Glomerular visceral epithelial cell (primary cell): ENCODE measurements around the gene BIVM.

ENCODE experiments used
- DNase-seq: peaks from one replicate; pipeline ENCODE4 v3.0.0-alpha.2; 2016; ENCODE audit errors: extremely low spot score

Gene BIVM

DNA sequence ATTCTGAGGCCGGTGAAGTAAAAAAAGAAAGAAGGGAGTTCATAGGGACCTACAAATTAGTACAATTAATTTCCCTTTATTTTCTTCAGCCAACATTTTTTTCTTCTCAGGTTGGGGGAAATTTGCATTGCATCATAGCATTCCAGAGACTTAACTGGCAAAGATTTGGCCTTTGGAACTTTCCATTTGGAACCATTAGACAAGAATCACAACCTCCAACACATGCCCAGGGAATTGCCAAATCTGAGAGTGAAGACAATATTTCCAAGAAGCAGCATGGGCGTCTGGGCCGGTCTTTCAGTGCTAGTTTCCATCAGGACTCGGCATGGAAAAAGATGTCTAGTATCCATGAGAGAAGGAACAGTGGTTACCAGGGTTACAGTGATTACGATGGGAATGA, 40.5 kb downstream of the BIVM start:
- DNase-seq, result no peak

DNA sequence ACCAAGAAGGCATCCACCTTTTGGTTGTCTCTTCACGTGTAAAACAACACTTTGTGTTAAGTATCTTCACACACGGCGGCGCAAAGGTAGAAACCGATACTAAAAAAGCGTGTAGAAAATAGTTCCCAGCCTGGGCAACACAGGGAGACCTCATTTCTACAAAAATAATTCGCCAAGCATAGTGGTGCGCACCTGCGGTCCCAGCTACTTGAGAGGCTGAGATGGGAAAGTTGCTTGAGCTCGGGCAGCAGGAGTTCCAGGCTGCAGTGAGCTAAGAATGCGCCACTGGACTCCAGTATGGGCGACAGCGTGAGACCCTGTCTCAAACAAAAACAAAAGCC, 46.3 kb downstream of the BIVM start:
- no peak for DNase-seq

DNA sequence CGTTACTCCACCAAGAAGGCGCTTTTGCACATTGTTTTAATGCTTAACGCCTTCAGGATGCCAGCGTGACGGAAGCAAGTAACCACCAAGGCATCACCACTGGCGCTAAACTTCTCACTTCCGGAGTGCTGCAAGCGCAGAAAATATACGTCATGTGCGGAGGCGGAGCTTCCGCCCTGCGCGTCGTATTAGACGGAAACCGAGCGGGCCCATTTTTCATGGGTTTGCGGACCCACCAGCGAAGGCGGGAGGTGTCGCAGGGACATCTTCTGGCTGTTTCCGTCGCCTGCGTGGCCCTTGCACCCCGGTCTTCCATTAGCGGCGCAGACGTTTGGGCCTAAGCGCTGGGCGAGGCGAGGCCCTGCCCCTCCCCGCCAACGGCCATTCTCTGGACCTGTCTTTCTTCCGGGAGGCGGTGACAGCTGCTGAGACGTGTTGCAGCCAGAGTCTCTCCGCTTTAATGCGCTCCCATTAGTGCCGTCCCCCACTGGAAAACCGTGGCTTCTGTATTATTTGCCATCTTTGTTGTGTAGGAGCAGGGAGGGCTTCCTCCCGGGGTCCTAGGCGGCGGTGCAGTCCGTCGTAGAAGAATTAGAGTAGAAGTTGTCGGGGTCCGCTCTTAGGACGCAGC, 46.8 kb downstream of the BIVM start, which contains the start of gene ERCC5:
Gene ERCC5 (plus strand): TSS at position 403 of the 631 bp plus-strand sequence. CDS start 235 bp downstream, outside the sequence.
- DNase-seq, result peak; percentile 94

DNA sequence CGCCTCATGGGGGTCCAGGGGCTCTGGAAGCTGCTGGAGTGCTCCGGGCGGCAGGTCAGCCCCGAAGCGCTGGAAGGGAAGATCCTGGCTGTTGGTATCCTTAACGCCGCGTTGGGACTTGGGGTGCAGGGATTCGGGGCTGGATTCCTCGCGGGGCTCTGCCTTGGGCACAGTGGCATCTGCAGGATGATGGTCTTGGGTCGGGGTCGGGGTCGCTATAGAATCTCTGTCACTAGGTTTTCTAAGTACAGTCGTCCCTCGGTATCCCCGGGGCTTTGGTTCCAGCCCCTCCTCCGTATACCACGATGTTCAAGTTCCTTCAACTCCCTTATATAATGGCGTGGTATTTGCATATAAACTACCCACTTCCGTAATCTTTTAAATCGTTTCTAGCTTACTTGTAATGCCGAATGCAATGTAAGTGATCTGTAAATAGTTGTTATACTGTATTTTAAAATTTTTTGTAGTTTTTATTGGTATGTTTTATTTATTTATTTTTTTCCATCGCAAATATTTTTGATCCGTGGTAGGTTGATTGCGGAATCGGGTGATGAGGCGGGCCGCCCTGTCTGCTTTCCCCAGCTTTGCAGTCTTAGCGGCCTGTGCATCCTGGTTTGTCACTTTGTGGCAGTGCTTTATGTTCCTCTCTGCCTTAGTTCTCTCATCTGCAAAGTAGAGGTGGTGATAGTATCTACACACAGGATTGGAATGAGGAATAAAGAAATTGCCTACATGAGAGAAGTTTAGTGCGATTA, 47.5 kb downstream of the BIVM start:
- DNase-seq, result peak; percentile 43

DNA sequence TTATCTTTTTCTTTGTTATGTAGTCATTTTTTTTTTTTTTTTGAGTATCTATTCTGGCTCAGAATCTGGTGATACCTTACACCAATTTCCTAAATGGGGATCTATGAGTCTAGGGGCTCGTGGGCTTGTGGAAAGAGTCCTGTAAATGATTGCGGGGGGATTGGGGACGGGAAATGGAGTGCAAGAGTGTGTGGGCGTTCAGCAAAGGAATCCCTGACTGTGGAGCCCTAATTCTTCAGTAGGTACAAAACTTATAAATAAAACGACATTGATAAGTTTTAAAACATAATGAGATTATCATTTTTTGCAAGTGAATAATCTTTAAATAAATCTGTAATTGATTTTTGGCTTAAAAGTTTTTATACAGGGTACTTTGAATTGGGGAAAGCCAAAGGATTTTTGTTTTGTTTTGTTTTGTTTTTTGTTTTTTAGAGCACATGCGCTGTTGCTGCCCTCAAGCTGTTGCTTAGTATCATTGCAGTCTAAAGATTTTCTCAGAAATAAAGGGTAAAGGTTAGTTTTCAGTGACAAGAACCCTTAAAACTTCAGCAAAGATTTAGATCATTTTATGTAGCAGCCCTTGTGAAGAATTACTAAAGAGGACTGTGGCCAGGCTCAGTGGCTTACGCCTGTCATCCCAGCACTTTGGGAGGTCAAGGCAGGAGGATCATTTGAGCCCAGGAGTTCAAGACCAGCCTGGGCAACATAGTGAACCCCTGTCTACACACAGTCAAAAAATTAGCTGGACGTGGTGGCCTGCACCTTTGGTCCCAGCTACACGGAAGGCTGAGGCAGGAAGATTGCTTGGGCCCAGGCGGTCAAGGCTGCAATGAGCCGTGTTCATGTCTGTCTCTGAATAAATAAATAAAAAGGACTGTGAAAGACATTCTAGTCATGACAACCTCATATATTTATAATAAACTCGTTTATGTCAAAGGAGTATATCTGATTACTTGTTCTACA, 48.6 kb downstream of the BIVM start:
- peak; percentile 28 for DNase-seq

DNA sequence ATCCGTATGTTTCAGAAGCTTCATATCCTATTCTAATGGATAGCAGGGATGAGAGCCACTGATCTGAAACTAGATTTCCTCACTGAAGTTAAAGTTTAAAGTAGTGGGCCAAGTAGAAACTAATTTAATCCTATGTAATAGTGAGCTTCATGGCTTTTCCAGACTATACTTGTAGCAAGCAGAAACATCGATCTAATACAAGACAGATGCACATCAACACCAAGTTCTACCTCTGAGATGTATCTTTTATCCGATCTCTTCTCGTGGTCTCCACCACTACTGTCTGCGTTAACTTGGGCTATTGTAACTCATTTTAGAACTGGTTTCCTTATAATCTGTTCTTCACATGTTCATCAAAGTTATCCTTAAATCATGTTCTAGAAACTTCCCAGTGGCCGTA, 50.0 kb downstream of the BIVM start:
- DNase-seq, result no peak

DNA sequence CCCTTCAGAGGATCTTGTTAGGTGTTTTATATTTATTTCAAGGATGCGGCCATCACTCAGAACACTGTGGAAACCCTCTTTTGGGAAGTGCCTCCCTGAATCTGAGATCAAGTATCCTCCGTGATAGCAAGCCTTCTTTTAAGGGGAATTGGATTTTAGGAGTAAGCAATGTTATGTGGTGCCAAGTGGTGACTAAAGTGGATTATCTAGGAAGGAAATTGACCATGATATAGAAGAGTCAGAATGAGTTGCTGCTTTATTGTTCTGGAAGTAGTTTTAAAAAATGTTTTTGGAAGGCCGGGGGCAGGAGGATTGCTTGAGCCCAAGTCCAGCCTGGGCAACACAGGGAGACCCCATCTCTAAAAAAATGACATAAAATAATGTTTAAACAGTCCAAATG, 53.6 kb downstream of the BIVM start:
- no peak for DNase-seq

DNA sequence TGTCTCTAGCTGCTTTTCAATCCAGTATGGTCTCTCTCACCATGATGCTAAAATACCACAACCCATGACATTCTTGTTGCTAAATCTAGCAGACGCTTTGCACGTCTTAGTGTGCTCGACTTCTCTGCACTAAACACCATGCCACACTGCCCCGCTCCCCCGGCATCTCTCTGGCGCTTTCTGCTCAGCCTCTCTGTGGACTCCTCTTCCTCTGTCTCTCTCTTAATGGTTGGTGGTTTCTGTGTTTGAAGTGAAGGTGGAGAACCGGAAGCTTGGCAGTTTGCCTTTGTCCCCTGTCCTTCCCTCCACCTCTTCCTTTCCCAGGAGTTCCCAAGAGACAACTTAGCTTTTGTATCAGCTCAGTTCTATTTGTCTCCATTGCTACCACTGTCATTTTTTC, 55.8 kb downstream of the BIVM start:
- DNase-seq, result no peak

DNA sequence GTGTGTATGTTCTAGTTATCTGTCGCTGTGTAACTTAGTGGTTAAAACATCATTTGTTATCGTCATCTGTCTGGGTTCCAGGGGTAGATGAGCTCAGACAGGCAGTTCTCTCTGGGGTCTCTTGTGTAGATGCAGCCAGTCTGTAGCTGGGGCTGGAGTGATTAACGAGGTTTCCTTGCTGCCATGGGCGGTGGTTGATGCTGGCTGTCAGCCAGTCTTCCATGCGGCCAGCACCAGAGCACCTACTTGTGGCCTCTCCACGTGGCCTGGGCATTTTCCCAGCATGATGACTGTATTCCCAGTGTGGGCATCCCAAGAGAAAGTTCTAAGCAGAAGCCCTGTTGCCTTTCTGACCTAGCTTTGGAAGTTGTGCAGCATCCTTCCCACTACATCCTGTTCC, 57.6 kb downstream of the BIVM start:
- DNase-seq, result no peak

DNA sequence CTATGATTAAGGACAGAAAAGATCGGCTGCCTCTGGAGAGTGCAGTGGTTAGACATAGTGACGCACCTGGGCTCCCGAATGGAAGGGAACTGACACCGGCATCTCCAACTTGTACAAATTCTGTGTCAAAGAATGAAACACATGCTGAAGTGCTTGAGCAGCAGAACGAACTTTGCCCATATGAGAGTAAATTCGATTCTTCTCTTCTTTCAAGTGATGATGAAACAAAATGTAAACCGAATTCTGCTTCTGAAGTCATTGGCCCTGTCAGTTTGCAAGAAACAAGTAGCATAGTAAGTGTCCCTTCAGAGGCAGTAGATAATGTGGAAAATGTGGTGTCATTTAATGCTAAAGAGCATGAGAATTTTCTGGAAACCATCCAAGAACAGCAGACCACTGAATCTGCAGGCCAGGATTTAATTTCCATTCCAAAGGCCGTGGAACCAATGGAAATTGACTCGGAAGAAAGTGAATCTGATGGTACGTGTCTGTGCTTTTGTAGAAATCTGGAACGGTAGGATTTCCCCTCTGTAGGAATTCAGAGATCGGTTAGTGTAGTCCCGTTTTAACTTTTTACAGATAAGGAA, 63.8 kb downstream of the BIVM start:
- no peak for DNase-seq

DNA sequence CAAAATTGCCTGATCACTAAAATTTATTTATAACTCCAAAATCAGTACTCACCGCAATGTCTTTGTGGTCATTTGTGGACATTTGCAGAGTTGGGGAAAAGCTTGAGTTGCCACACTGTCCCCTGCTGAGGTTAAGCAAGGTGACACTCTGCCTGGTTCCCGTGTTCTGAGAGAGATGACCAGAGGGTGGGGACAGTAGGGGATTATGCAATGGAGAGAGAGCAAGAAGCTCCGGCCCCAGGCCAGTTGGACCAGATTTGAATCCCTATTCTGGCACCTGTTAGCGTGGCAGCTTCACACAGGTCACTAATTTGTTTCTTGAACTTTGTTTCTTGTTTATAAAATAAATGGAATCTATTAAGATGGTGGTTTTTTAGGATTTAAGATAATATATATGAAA, 64.7 kb downstream of the BIVM start:
- DNase-seq, result no peak

DNA sequence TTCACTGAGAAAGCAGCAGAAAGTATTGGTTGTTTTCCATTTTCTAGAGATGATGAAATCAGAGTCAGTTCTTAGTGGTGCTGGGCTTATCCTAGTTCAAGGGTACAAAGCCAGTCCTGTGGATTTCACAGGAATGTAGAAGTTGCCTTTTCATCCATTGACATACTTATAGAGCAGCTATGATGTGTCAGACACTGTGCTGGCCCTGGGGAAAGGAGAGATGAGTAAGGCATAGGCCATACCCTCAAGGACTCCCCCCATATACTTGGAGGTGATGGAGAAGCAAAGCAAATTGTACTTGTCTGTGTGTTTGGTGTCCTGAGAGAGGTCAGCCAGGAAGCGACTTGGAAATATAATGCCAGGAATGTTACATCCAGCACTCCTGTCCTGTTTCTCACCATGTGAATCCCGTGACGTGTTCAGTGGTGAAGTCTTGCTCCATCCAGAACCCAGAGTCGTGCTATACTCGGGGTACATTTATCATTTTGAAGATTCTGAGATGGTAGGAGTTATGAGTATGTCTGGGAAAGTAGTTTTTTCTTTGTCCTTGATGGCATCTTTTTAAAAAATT, 69.5 kb downstream of the BIVM start:
- DNase-seq, result no peak

DNA sequence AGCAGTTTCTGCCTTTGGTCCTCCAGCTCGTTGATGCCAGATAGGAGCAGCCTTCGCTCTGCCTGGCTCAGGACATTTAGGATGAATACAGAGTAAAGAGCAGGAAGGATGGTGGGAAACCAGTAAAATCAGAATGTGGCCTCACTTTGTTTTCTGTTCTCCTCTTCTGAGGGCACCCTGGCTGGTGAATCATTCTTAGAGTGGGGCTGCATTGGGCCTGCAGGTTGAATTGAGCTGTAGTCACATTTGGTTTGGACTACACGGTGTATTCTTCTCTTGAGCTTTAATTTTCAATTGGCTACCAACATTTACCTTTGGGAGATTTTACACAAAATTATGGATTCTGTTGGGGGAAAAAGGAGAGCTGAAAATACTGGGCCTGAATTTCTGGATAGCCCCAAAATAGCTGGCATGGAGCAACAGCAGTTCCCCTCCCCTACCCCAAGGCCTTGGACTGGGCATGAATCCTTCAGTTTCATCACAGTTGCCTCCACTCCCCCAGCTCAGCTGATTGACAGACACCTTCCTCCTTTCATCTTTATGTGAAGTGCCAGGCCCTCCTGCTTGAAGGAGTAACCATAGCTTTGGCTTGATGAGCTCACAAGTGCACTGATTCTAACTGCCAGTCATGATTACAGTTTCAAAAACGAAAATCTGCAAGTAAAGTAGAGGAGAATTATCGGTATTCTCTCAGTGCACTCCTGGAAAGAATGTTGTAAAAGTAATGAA, 71.2 kb downstream of the BIVM start:
- DNase-seq, result no peak

DNA sequence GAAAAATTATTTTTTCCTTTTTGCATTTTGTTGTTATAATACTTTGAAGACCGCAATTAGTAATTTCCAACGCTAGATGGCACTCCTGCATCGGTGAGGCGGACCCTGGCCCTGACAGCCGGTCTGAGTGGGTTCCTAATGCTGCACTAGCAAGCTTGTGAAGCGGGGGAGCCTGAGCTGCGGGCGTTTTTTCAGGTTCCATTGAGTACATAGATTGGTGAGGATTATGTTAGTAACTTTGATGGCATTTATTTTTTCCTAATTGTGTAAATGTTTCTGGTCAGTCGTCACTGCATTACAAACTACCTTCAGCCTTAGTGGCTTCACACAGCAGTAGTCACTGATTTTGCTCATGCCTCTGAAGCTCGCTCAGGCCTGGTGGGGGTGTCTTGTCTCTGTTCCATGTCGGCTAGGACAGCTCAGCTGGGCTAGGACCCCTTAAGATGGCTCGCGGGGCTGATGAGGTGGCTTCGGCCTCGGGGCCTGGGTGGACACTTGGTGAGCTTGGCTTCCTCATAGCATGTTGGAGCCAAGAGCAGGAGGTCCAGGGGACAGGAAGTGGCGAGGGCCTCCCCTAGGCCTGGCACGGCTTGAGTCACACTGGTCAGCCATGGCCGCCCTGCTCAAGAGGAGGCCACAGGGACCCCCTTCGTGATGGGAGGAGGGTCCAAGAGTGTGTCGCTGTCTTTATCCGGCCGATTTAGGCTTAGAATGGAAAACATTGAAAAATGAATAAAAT, 71.9 kb downstream of the BIVM start:
- peak; percentile 58 for DNase-seq

DNA sequence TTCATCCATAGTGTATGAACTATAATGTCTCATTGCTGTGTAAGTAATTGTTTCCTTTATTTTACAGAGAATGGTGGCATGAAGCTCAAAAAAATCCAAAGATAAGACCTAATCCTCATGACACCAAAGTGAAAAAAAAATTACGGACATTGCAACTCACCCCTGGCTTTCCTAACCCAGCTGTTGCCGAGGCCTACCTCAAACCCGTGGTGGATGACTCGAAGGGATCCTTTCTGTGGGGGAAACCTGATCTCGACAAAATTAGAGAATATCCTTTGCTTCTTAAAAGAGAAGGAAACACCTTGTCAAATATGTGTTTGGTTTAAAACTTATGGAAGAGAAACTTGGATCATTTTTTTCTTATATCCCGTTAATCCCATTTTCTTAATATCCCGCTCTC, 73.2 kb downstream of the BIVM start:
- no peak for DNase-seq

DNA sequence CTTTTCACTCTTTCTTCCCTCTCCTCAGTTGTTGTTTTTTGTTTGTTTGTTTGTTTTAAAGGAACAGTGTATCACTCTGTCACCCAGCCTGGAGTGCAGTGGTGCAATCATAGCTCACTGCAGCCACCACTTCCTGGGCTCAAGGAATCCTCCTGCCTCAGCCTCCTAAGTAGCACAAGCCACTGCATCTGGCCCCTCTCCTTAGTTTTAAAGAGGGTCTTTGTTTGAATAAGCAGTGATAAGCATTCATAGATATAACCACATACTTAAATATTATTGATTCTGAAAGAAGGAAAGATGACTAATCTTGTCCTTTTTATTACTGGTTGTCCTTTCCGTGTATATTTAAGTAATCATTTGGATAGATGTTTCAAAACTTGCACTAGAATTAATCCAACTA, 73.6 kb downstream of the BIVM start:
- no peak for DNase-seq

DNA sequence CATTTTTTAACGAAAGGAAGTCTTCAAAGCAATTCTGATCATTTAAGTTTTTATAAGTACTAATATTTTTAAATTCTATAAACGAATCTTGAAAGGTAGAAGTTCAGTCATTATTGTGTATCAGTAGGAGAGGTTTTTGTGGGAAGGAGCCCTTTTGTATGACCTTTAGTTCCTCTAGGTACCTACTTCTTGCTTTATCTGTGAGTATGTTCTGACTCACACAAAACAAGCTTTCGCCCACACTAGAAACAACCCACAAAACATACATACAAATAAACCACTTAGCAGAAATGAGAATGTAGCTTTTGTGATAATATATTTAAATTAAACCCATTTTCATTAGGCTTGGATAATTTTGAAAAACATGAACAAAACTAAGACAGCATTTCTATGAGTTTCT, 74.7 kb downstream of the BIVM start:
- no peak for DNase-seq

DNA sequence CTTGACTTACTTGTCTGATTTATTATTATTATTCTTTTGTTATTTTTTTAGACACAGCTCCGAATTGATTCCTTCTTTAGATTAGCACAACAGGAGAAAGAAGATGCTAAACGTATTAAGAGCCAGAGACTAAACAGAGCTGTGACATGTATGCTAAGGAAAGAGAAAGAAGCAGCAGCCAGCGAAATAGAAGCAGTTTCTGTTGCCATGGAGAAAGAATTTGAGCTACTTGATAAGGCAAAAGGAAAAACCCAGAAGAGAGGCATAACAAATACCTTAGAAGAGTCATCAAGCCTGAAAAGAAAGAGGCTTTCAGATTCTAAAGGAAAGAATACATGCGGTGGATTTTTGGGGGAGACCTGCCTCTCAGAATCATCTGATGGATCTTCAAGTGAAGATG, 76.3 kb downstream of the BIVM start:
- no peak for DNase-seq

DNA sequence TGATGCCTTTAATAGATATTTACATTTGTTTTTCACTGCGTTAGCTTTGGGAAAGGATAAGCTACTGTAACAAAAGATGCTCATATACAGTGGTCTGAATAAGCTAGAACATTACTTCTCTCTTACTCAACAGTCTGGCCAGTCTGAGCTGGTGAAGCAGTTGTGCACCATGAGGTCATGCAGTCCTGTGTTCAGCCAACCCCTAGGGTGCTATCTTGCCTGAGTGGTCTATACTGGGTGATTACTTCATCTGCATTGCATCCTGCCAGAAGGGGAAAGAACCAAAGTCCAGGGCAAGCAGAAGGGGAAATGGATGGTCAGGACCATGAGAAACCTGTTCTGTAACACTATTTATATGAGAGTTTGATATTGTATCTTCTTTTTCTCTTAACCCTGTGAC, 78.4 kb downstream of the BIVM start:
- DNase-seq, result peak; percentile 39

DNA sequence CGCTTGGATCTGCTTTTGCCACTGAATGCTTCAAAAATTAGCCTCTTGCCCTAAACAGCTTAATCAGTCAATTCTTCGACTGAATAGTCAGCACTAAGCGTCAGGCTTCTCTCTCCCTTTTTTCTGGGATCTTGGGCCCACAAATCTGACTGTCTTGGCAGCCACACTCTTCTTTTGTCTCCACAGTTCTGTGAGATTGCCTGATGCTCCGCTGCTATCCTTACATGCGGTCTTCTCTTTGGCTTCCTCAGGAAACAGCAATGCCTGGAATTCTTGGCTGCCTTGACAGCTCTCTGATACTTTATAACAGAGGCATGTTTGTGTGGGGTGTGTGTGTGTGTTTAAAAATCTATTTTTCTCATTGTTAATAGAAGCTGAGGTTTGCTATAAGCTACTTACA, 79.6 kb downstream of the BIVM start:
- DNase-seq, result no peak
